Activated CD4-positive, alpha-beta T cell treated with anti-CD3 and anti-CD28 coated beads, Interleukin-2, amount 10 ng/mL, durations not matched to agents 7 days and 5 days (primary cell): Measurements from ENCODE around the gene GNG8. TPM values are rescaled to one million over a fixed set of nuclear protein-coding genes. Genes with fewer than 3 reads are reported as not detected.

Source experiments
- CTCF ChIA-PET: fragments of 350-600 bp; sonication (Branson Sonifier 250); formaldehyde crosslinking; loops from one replicate; lab custom pipeline; 2021; ENCODE audit warnings: antibody characterized with exemption; lab: Charles Lee
- POLR2A ChIA-PET: fragments of 350-600 bp; sonication (Branson Sonifier 250); formaldehyde crosslinking; loops from one replicate; lab custom pipeline; 2021; ENCODE audit warnings: antibody characterized with exemption; lab: Charles Lee
- DNase-seq: peaks from one replicate; pipeline ENCODE4 v3.0.0-alpha.2; 2020
- H3K27ac Mint-ChIP-seq: one replicate; pipeline ENCODE4 v1.8.0; 2021; ENCODE audit warnings: mild to moderate bottlenecking, moderate library complexity, mixed read lengths
- H3K27me3 Mint-ChIP-seq: one replicate; pipeline ENCODE4 v1.8.0; 2021; ENCODE audit warnings: mixed read lengths
- H3K36me3 Mint-ChIP-seq: one replicate; pipeline ENCODE4 v1.8.0; 2021; ENCODE audit warnings: low read depth, mixed read lengths
- H3K4me1 Mint-ChIP-seq: one replicate; pipeline ENCODE4 v1.8.0; 2021; ENCODE audit warnings: mixed read lengths
- H3K4me3 Mint-ChIP-seq: one replicate; pipeline ENCODE4 v1.8.0; 2021; ENCODE audit warnings: mild to moderate bottlenecking, moderate library complexity, mixed read lengths
- H3K9me3 Mint-ChIP-seq: one replicate; pipeline ENCODE4 v1.8.0; 2021; ENCODE audit warnings: mixed read lengths
- total RNA-seq, 2 experiments: library from RNA; stranded (reverse); gene quantifications; one replicate each; pipeline ENCODE4 v1.2.3, GENCODE V29; 2021

GNG8 gene
- total RNA-seq: not detected

GRCh38 chr19:46635920-46636761 lies at the start of gene GNG8:
Gene GNG8 (minus strand): TSS chr19:46636202. CDS start chr19:46634682, 1,520 bp downstream.
- DNase-seq: no peak
- ChIA-PET POLR2A (no interaction called here), CTCF (interaction anchor here (1.2 kb wide), 1 partner anchor 19 kb away, joined by 3 read pairs; no protein-coding TSS in a partner anchor)
- H3K4me1 Mint-ChIP-seq: peaks cover 31% of the 10 kb centered on the region
- no peak within 1 kb of the TSS for H3K27ac Mint-ChIP-seq
- H3K27me3 Mint-ChIP-seq: peaks cover 18% of the 10 kb centered on the region
- H3K36me3 Mint-ChIP-seq: no peaks in the 10 kb centered on the region
- no peaks in the 10 kb centered on the region for H3K9me3 Mint-ChIP-seq
- H3K4me3 Mint-ChIP-seq: no peak within 1 kb of the TSS

DNA sequence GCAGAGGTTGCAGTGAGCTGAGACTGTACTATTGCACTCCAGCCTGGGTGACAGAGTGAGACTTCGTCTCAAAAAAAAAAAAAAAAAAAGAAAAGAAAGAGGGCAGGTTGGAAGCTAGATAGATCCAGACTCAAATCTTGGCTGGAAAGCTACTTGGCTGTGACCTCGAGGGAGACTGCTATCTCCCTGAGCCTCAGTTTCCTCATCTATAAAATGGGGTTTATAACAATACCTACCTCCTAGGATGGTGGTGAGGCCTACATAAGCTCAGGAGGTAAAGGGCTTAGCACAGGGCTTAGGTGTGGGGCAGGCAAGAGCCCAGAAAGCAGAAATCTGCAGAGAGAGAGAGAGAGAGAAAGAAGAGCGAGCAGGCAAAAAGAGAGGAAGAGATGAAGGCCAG lies 49.2 kb upstream of the GNG8 start:
- Mint-ChIP-seq H3K4me1 (no peaks in the 10 kb centered on the region), H3K27ac (no peak overlapping the region), H3K4me3 (no peak overlapping the region), H3K36me3 (peaks cover 43% of the 10 kb centered on the region), H3K9me3 (no peaks in the 10 kb centered on the region), H3K27me3 (no peaks in the 10 kb centered on the region)
- POLR2A ChIA-PET: no interaction called here
- CTCF ChIA-PET: interaction anchor here (0.7 to 1.9 kb wide), 6 partner anchors 12 to 155 kb away, joined by 3 to 5 read pairs (median 4); partner anchors contain the start of gene DACT3
- no peak for DNase-seq

- ChIA-PET POLR2A (no interaction called here), CTCF (interaction anchor here (2.3 kb wide), 1 partner anchor 10 kb away, joined by 5 read pairs; no protein-coding TSS in a partner anchor)
- Mint-ChIP-seq H3K27me3 (no peaks in the 10 kb centered on the region), H3K9me3 (no peaks in the 10 kb centered on the region), H3K36me3 (peaks cover 70% of the 10 kb centered on the region), H3K4me1 (peaks cover 22% of the 10 kb centered on the region), H3K27ac (no peak overlapping the region), H3K4me3 (no peak overlapping the region)
- peak; percentile 71 for DNase-seq
These were observed 42.2 kb upstream of the GNG8 start for GRCh38 chr19:46678110-46678732.

DNA sequence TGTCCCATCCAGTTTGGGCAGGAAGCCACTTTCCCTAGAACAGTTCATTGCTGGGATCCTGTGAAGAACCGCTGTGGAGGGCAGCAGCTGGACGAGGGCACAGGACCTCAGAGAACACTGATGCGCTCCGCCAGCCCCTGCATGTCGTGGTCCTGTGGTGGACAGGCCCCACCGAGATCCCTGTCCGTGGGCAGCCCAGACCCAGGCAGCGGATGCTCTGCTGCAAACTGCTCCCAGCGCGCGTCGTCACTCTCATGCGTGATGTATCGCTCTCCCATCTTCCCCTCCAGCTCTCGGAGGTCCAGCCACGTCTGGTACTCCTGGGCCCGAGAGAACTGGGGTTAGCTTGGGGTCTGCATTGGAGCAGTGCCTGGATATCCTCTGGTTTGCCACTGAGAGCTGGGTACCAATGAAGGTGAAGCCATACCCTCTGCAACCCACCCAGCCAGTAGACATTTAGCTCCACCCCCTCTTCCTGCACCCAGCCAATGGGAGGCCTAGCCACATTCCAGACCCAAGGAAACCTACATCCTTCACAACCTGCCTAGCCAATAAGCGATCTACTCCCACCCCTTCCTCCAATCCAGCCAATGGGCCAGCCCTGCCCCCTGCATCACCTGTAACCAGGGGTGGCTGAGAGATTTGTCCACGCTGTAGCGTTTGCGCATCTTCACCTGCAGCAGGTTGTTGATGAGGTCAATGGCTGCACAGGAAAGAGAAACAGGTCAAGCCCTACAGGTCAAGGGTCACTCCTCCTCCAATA lies 38.6 kb upstream of the GNG8 start:
- H3K4me3 Mint-ChIP-seq: no peak overlapping the region
- peaks cover 19% of the 10 kb centered on the region for H3K4me1 Mint-ChIP-seq
- H3K27me3 Mint-ChIP-seq: no peaks in the 10 kb centered on the region
- peaks cover 4% of the 10 kb centered on the region for H3K9me3 Mint-ChIP-seq
- H3K27ac Mint-ChIP-seq: no peak overlapping the region
- POLR2A ChIA-PET: interaction anchor here (0.5 kb wide), 1 partner anchor 1029 kb away, joined by 3 read pairs; no protein-coding TSS in a partner anchor
- CTCF ChIA-PET: interaction anchor here (0.6 to 4.2 kb wide), 6 partner anchors 13 to 60 kb away, joined by 3 to 21 read pairs (median 3); partner anchors contain the start of gene DACT3
- H3K36me3 Mint-ChIP-seq: peaks cover 67% of the 10 kb centered on the region
- no peak for DNase-seq

DNA sequence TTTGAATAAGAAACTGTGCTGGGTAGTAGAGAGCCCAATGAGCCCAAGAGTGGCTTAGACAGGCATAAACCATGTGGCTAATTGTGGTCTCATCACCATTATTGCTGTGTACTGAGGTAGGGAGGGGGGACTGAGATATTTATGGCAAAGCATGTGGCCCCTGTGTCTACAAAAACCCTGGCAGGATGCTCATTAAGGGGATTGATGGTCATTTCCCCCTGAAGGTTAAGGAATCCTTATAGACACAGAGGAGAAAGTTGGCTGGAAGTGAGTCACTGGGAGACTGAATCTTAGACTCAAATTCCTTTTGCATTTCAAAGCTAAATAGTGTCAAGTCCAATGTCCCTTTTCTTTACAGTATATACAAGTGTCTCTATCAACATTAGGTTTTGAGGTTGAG lies 34.8 kb upstream of the GNG8 start:
- POLR2A ChIA-PET: no interaction called here
- Mint-ChIP-seq H3K27me3 (no peaks in the 10 kb centered on the region), H3K27ac (no peak overlapping the region), H3K36me3 (peaks cover 38% of the 10 kb centered on the region), H3K9me3 (peaks cover 4% of the 10 kb centered on the region), H3K4me3 (no peak overlapping the region), H3K4me1 (no peaks in the 10 kb centered on the region)
- CTCF ChIA-PET: interaction anchor here (0.6 to 4.2 kb wide), 2 partner anchors 9 to 309 kb away, joined by 3 to 21 read pairs; partner anchors contain the start of gene DACT3
- DNase-seq: no peak

DNA sequence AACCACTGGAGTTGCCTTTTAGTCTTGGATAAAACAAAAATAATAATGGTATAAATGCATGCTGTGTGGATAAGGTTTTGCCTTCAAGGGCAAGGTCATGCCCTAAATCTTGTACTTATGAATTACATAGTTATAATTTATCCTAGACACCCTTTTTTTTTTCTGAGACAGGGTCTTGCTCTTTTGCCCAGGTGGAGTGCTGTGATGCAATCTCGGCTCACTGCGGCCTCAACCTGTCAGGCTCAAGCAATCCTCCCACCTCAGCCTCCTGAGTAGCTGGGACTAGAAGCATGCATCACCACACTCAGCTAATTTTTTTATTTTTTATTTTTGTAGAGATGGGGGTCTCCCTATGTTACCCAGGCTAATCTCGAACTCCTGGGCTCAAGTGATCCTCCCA lies 32.7 kb upstream of the GNG8 start:
- H3K27me3 Mint-ChIP-seq: no peaks in the 10 kb centered on the region
- H3K4me3 Mint-ChIP-seq: no peak overlapping the region
- ChIA-PET POLR2A (no interaction called here), CTCF (no interaction called here)
- no peak overlapping the region for H3K27ac Mint-ChIP-seq
- H3K4me1 Mint-ChIP-seq: no peaks in the 10 kb centered on the region
- H3K36me3 Mint-ChIP-seq: peaks cover 19% of the 10 kb centered on the region
- peaks cover 4% of the 10 kb centered on the region for H3K9me3 Mint-ChIP-seq
- DNase-seq: no peak

- no peak overlapping the region for H3K4me3 Mint-ChIP-seq
- no peak for DNase-seq
- H3K36me3 Mint-ChIP-seq: no peaks in the 10 kb centered on the region
- H3K27ac Mint-ChIP-seq: no peak overlapping the region
- peaks cover 6% of the 10 kb centered on the region for H3K27me3 Mint-ChIP-seq
- peaks cover 16% of the 10 kb centered on the region for H3K4me1 Mint-ChIP-seq
- CTCF ChIA-PET: interaction anchor here (0.6 to 1.4 kb wide), 4 partner anchors 51 to 1482 kb away, joined by 3 to 5 read pairs (median 4); no protein-coding TSS in a partner anchor
- POLR2A ChIA-PET: no interaction called here
- H3K9me3 Mint-ChIP-seq: peaks cover under 1% of the 10 kb centered on the region
These were observed 29.1 kb upstream of the GNG8 start for GRCh38 chr19:46665072-46665471.

GRCh38 chr19:46661735-46662592 lies 26.0 kb upstream of the GNG8 start:
- Mint-ChIP-seq H3K9me3 (no peaks in the 10 kb centered on the region), H3K27me3 (peaks cover 23% of the 10 kb centered on the region), H3K4me1 (peaks cover 22% of the 10 kb centered on the region), H3K27ac (peak overlapping the region; percentile 85), H3K4me3 (peak overlapping the region; percentile 65), H3K36me3 (no peaks in the 10 kb centered on the region)
- DNase-seq: peak; percentile 83
- POLR2A ChIA-PET: interaction anchor here (1.1 to 1.2 kb wide), 2 partner anchors 51 to 61 kb away, joined by 3 read pairs; partner anchors contain the start of gene CALM3
- CTCF ChIA-PET: interaction anchor here (0.6 to 4.1 kb wide), 33 partner anchors 9 to 139 kb away, joined by 3 to 78 read pairs (median 5); partner anchors contain the start of gene CALM3

DNA sequence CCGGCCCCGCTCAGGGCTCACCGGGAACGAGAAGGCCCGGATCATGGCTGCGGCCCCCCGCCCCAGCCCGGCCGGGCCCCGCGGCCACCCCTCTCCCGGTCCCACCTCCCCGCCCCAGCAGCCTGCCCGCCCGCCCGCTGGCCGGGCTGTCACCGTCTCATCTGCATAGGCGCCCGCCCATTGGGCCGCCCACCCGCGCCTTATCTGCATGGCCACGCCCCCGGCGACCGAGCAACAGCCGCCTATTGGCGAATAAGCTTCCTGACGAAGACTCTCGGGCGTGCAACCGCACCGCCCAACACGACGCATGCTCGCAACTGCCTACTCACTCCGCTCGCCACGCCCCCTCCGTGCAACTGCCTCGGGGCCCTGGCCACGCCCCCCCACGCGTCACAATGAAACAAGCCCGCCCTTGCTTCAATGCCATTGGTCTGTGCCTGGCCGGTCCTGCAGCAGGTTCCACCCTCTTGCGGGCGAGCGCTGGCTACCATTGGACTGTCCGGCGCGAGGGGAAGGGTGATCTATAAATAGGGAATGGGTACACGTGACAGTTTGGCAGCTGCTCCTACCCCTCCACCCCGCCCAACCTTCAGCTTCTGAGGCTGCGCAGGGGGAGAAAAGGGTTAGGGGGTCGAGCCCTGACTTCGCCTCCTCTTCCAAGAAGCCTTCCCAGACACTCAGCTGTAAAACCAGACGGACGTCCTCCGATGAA lies 25.2 kb upstream of the GNG8 start, which contains the start of gene DACT3:
DACT3 (minus strand) TSS at position 163 of the 712 bp plus-strand sequence; CDS start at position 45, 118 bp downstream.
- CTCF ChIA-PET: interaction anchor here (0.5 to 4.1 kb wide), 24 partner anchors 12 to 577 kb away, joined by 3 to 78 read pairs (median 6); partner anchors contain the start of gene CALM3
- peak within 1 kb of the TSS; percentile 65 for H3K4me3 Mint-ChIP-seq
- H3K9me3 Mint-ChIP-seq: no peaks in the 10 kb centered on the region
- H3K27me3 Mint-ChIP-seq: peaks cover 23% of the 10 kb centered on the region
- H3K27ac Mint-ChIP-seq: peak within 1 kb of the TSS; percentile 85
- peak; percentile 100 for DNase-seq
- peaks cover 22% of the 10 kb centered on the region for H3K4me1 Mint-ChIP-seq
- POLR2A ChIA-PET: interaction anchor here (0.6 to 1.2 kb wide), 4 partner anchors 44 to 60 kb away, joined by 3 read pairs; partner anchors contain the start of gene CALM3
- H3K36me3 Mint-ChIP-seq: no peaks in the 10 kb centered on the region

DNA sequence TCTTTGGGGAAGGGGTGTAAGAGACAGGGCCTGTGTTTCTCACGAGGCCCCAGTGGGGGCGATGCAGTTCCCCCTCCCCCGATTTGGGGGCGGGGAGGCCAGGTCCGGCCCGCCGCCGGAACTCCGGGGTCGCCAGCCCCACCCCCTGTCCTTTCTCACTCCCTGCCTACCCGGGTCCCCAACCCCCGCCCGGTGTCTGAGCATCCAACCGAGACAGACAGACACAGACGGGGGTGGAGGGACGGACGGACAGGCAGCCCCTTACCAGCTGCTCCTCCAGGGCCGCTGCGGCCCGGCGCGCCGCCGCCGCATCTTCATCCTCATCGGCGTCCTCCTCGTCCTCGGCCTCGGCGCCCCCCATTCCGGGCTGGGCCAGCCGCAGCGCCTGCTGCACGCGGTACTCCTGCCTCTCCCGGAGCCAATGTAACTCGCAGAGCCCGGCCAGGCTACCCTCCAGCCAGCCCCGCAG lies 24.6 kb upstream of the GNG8 start:
- peaks cover 22% of the 10 kb centered on the region for H3K4me1 Mint-ChIP-seq
- ChIA-PET CTCF (interaction anchor here (0.5 to 4.1 kb wide), 15 partner anchors 13 to 578 kb away, joined by 3 to 78 read pairs (median 8); partner anchors contain the start of gene CALM3), POLR2A (interaction anchor here (0.6 to 0.9 kb wide), 2 partner anchors 43 to 46 kb away, joined by 3 read pairs; no protein-coding TSS in a partner anchor)
- DNase-seq: no peak
- peak overlapping the region; percentile 65 for H3K4me3 Mint-ChIP-seq
- H3K36me3 Mint-ChIP-seq: no peaks in the 10 kb centered on the region
- no peak overlapping the region for H3K27ac Mint-ChIP-seq
- H3K9me3 Mint-ChIP-seq: no peaks in the 10 kb centered on the region
- H3K27me3 Mint-ChIP-seq: peaks cover 23% of the 10 kb centered on the region
